ENCODE data around the gene MGP. TPM values are rescaled to one million over a fixed set of nuclear protein-coding genes. Genes with fewer than 3 reads are reported as not detected.

The MGP gene
- total and polyA plus RNA-seq, 2 experiments from 2014 or later = 0.60 TPM; not detected in 1

GRCh38 chr12:14834509-14834908 lies 51.1 kb downstream of the MGP start (continued):
- TF ChIP-seq CTCF (conservative IDR thresholded peaks at IDR 0.05; ENCODE audit: low read depth in 2 of 2) = no peak
- TF ChIP-seq NANOG (IDR thresholded peaks at IDR 0.05; ENCODE audit: borderline replicate concordance) = no peak
- TF ChIP-seq EZH2 (IDR thresholded peaks at IDR 0.05; ENCODE audit: low read depth, unreplicated experiment) = no peak
- TF ChIP-seq ZNF114 (CRISPR knock-in tag; IDR thresholded peaks at IDR 0.05) = no peak
- no peak for TF ChIP-seq STAT1 (IDR thresholded peaks at IDR 0.05; ENCODE audit: unreplicated experiment)
- TF ChIP-seq ETS1 (IDR thresholded peaks at IDR 0.05) = no peak
- TF ChIP-seq REST (IDR thresholded peaks at IDR 0.05; ENCODE audit: unreplicated experiment) = no peak
- TF ChIP-seq ZNF331 (CRISPR knock-in tag; IDR thresholded peaks at IDR 0.05; ENCODE audit: low read depth) = no peak
- TF ChIP-seq POLR2AphosphoS5 (IDR thresholded peaks at IDR 0.05; ENCODE audit: low read depth) = no peak
- TF ChIP-seq EZH2phosphoT487 (IDR thresholded peaks at IDR 0.05; ENCODE audit: unreplicated experiment) = no peak
- no peak for TF ChIP-seq CREB1 (CRISPR knock-in tag; IDR thresholded peaks at IDR 0.05; ENCODE audit: low read depth)
- TF ChIP-seq JUNB (IDR thresholded peaks at IDR 0.05; ENCODE audit: unreplicated experiment) = no peak

- Histone ChIP-seq H3K36me3 (ENCODE audit: insufficient read depth) (no peaks in the 10 kb centered on the region), H2AFZ (no peak overlapping the region), H3F3A (replicated peaks; ENCODE audit: low read depth) (no peaks in the 10 kb centered on the region), H3K79me2 (replicated peaks; ENCODE audit: insufficient read depth) (no peaks in the 10 kb centered on the region), H3K27ac (ENCODE audit: low read depth) (no peak overlapping the region), H3K4me1 (ENCODE audit: insufficient read depth) (no peaks in the 10 kb centered on the region), H3K4me2 (no peak overlapping the region), H3K4me3 (no peak overlapping the region), H4K20me1 (replicated peaks; ENCODE audit: insufficient read depth) (no peaks in the 10 kb centered on the region), H3K27me3 (ENCODE audit: insufficient read depth) (no peaks in the 10 kb centered on the region), H3K9me2 (ENCODE audit: insufficient read depth) (no peaks in the 10 kb centered on the region)
- Mint-ChIP-seq H3K4me1 (peaks cover under 1% of the 10 kb centered on the region; the same call in 1 of the 3 replicates), H3K27ac (no peak overlapping the region), H3K4me3 (no peak overlapping the region), H3K36me3 (ENCODE audit: low read depth) (no peaks in the 10 kb centered on the region), H3K27me3 (ENCODE audit: insufficient read depth, low read depth, poor library complexity) (no peaks in the 10 kb centered on the region), H3K9me3 (no peaks in the 10 kb centered on the region)
- ATAC-seq = no peak
- no peak for DNase-seq (ENCODE audit: low spot score)
- TF ChIP-seq POLR2AphosphoS5 (IDR thresholded peaks at IDR 0.05; ENCODE audit: low read depth) (no peak), REST (IDR thresholded peaks at IDR 0.05; ENCODE audit: unreplicated experiment) (no peak), EZH2phosphoT487 (IDR thresholded peaks at IDR 0.05; ENCODE audit: unreplicated experiment) (no peak), ZNF114 (CRISPR knock-in tag; IDR thresholded peaks at IDR 0.05) (no peak), JUNB (IDR thresholded peaks at IDR 0.05; ENCODE audit: unreplicated experiment) (no peak), CREB1 (CRISPR knock-in tag; IDR thresholded peaks at IDR 0.05; ENCODE audit: low read depth) (no peak), CTCF (conservative IDR thresholded peaks at IDR 0.05; ENCODE audit: low read depth in 2 of 2) (no peak), EZH2 (IDR thresholded peaks at IDR 0.05; ENCODE audit: low read depth, unreplicated experiment) (no peak)
These were observed 51.7 kb downstream of the MGP start for GRCh38 chr12:14833952-14834351.

Measured in GM23338 (cell line).